ENCODE measurements around the gene KLHL4. TPM values are rescaled to one million over a fixed set of nuclear protein-coding genes. Genes with fewer than 3 reads are reported as not detected.

The KLHL4 gene
- total and polyA plus RNA-seq, 2 of the 8 experiments (the other 6 are each of a cell fraction or from before 2014, with no cell fraction given): 8.8 to 16.0 TPM

DNA sequence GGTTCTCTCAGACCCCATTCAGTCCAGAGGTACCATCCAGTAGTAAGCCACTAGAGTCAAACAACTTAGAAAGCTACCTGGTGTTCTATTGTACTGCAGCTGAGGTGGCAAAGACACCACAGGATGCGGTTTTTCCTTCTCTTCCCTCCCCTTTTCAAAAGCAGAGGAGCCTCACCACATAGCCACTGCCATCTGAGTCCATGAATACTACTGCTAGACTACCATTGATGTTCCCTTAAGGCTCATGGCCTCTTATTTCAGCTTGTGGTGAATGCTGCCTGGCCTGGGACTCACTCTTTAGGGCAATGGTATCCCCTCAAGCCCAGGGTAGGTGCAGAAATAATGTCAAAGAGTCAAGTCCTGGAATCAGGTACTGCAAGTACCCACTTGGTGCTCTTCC, 41.8 kb upstream of the KLHL4 start:
- no peak overlapping the region for H3K4me3 ChIP-seq (ENCODE audit: extremely low read depth in 1 of 4, insufficient read depth in 2 of 4, low read depth in 3 of 4, low read length in 4 of 4)
- H3K18ac ChIP-seq (ENCODE audit: extremely low read depth, low read length): no peak overlapping the region
- H3K79me1 ChIP-seq (ENCODE audit: low read depth, low read length): no peaks in the 10 kb centered on the region
- no peak overlapping the region for H3K4me2 ChIP-seq (ENCODE audit: insufficient read depth in 1 of 2, low read depth in 2 of 2, low read length in 2 of 2)
- no peak overlapping the region for H3K23ac ChIP-seq (ENCODE audit: insufficient read length)
- H3K36me3 ChIP-seq (ENCODE audit: control insufficient read depth in 2 of 4, insufficient read depth in 4 of 4, low read length in 3 of 4): no peaks in the 10 kb centered on the region
- no peak overlapping the region for H2BK120ac ChIP-seq (replicated peaks; ENCODE audit: low read depth, low read length)
- no peaks in the 10 kb centered on the region for H3K23me2 ChIP-seq (ENCODE audit: low read depth, low read length)
- ChIA-PET POLR2A (ENCODE audit: partially characterized antibody) (no interaction called here), CTCF (ENCODE audit: partially characterized antibody) (no interaction called here)
- H2BK15ac ChIP-seq (ENCODE audit: low read length): no peak overlapping the region
- no peak overlapping the region for H4K91ac ChIP-seq (replicated peaks; ENCODE audit: insufficient read length, low read length)
- no peak overlapping the region for H2BK5ac ChIP-seq (ENCODE audit: low read depth, low read length)
- H2BK12ac ChIP-seq (ENCODE audit: low read depth, low read length): no peak overlapping the region
- H3K14ac ChIP-seq (ENCODE audit: insufficient read length): no peak overlapping the region
- H4K20me1 ChIP-seq (replicated peaks in 1 of 2; ENCODE audit: control insufficient read depth in 1 of 2, insufficient read depth in 2 of 2, low read length in 2 of 2): no peaks in the 10 kb centered on the region
- no peak overlapping the region for H4K5ac ChIP-seq (ENCODE audit: insufficient read length, low read depth, low read length)
- H4K8ac ChIP-seq (ENCODE audit: extremely low read depth, insufficient read depth, low read length): no peak overlapping the region
- no peak overlapping the region for H3K27ac ChIP-seq (ENCODE audit: low read depth, low read length)
- FAIRE-seq (no peak), DNase-seq (ENCODE audit: low read depth in 1 of 2, low spot score in 2 of 2) (no peak)
- H3K4ac ChIP-seq (replicated peaks; ENCODE audit: insufficient read length, low read depth, low read length): no peak overlapping the region
- H3K56ac ChIP-seq (replicated peaks; ENCODE audit: insufficient read length, low read depth, low read length): no peak overlapping the region
- H3K4me1 ChIP-seq (replicated peaks in 1 of 4; ENCODE audit: control insufficient read depth in 3 of 4, insufficient read depth in 4 of 4, low read length in 3 of 4): no peaks in the 10 kb centered on the region
- H3K9ac ChIP-seq (replicated peaks in 1 of 4; ENCODE audit: extremely low read depth in 1 of 4, low read depth in 3 of 4, low read length in 3 of 4): no peak overlapping the region
- H2AFZ ChIP-seq (ENCODE audit: low read length): no peak overlapping the region
- H3K79me2 ChIP-seq (ENCODE audit: control insufficient read depth in 1 of 2, insufficient read depth in 2 of 2, low read length in 2 of 2): no peaks in the 10 kb centered on the region
- H3K27me3 ChIP-seq (replicated peaks in 1 of 4; ENCODE audit: control insufficient read depth in 3 of 4, extremely low read depth in 1 of 4, insufficient read depth in 3 of 4, low read length in 3 of 4): no peaks in the 10 kb centered on the region
- no peaks in the 10 kb centered on the region for H3K9me3 ChIP-seq (ENCODE audit: insufficient read depth in 2 of 2, low read depth in 1 of 2, low read length in 1 of 2)
- WGBS, 2 experiments (ENCODE audit: extremely low coverage in 1 of 2, insufficient coverage in 1 of 2, insufficient read length in 1 of 2, insufficient replicate concordance in 2 of 2, low coverage in 1 of 2, low lambda C conversion rate in 2 of 2, missing lambda C conversion rate in 1 of 2): 100% methylated on average over 1 of the region's 1 CpG; no CpG with 5 or more reads in 1 of the 2 experiments
- H2AK5ac ChIP-seq (ENCODE audit: low read depth, low read length): no peak overlapping the region
- H2BK20ac ChIP-seq (ENCODE audit: low read length): no peak overlapping the region
- TF ChIP-seq, protein P1, sequence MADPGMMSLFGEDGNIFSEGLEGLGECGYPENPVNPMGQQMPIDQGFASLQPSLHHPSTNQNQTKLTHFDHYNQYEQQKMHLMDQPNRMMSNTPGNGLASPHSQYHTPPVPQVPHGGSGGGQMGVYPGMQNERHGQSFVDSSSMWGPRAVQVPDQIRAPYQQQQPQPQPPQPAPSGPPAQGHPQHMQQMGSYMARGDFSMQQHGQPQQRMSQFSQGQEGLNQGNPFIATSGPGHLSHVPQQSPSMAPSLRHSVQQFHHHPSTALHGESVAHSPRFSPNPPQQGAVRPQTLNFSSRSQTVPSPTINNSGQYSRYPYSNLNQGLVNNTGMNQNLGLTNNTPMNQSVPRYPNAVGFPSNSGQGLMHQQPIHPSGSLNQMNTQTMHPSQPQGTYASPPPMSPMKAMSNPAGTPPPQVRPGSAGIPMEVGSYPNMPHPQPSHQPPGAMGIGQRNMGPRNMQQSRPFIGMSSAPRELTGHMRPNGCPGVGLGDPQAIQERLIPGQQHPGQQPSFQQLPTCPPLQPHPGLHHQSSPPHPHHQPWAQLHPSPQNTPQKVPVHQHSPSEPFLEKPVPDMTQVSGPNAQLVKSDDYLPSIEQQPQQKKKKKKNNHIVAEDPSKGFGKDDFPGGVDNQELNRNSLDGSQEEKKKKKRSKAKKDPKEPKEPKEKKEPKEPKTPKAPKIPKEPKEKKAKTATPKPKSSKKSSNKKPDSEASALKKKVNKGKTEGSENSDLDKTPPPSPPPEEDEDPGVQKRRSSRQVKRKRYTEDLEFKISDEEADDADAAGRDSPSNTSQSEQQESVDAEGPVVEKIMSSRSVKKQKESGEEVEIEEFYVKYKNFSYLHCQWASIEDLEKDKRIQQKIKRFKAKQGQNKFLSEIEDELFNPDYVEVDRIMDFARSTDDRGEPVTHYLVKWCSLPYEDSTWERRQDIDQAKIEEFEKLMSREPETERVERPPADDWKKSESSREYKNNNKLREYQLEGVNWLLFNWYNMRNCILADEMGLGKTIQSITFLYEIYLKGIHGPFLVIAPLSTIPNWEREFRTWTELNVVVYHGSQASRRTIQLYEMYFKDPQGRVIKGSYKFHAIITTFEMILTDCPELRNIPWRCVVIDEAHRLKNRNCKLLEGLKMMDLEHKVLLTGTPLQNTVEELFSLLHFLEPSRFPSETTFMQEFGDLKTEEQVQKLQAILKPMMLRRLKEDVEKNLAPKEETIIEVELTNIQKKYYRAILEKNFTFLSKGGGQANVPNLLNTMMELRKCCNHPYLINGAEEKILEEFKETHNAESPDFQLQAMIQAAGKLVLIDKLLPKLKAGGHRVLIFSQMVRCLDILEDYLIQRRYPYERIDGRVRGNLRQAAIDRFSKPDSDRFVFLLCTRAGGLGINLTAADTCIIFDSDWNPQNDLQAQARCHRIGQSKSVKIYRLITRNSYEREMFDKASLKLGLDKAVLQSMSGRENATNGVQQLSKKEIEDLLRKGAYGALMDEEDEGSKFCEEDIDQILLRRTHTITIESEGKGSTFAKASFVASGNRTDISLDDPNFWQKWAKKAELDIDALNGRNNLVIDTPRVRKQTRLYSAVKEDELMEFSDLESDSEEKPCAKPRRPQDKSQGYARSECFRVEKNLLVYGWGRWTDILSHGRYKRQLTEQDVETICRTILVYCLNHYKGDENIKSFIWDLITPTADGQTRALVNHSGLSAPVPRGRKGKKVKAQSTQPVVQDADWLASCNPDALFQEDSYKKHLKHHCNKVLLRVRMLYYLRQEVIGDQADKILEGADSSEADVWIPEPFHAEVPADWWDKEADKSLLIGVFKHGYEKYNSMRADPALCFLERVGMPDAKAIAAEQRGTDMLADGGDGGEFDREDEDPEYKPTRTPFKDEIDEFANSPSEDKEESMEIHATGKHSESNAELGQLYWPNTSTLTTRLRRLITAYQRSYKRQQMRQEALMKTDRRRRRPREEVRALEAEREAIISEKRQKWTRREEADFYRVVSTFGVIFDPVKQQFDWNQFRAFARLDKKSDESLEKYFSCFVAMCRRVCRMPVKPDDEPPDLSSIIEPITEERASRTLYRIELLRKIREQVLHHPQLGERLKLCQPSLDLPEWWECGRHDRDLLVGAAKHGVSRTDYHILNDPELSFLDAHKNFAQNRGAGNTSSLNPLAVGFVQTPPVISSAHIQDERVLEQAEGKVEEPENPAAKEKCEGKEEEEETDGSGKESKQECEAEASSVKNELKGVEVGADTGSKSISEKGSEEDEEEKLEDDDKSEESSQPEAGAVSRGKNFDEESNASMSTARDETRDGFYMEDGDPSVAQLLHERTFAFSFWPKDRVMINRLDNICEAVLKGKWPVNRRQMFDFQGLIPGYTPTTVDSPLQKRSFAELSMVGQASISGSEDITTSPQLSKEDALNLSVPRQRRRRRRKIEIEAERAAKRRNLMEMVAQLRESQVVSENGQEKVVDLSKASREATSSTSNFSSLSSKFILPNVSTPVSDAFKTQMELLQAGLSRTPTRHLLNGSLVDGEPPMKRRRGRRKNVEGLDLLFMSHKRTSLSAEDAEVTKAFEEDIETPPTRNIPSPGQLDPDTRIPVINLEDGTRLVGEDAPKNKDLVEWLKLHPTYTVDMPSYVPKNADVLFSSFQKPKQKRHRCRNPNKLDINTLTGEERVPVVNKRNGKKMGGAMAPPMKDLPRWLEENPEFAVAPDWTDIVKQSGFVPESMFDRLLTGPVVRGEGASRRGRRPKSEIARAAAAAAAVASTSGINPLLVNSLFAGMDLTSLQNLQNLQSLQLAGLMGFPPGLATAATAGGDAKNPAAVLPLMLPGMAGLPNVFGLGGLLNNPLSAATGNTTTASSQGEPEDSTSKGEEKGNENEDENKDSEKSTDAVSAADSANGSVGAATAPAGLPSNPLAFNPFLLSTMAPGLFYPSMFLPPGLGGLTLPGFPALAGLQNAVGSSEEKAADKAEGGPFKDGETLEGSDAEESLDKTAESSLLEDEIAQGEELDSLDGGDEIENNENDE (IDR thresholded peaks at IDR 0.05; ENCODE audit: insufficient replicate concordance, low read length): no peak
